NK-92 (cell line): ENCODE data around the gene ZNF366.

ENCODE experiments used
- DNase-seq: peaks from one replicate; lab custom pipeline; 2025; ENCODE audit not compliant: unreplicated experiment; lab: John Stamatoyannopoulos, UW

The ZNF366 gene

DNA sequence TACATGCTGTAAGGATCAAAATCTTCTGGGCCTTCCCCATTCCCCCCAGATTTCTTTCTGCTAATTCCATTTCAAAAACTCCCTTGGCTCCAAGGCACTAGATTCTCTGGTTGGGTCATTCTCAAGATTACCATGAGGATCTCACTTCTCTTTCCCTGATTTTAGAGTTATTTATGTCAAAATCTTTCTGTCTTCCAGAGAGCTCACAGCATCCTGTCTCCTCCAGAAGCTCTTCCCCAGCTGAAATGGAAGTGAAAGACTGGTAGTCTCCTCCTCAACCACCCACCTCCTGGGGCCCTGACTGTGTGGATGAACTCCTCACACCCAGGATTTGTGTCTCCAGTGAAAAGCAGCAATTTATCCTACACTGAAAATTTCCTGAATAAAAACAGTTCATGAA, 11.9 kb upstream of the ZNF366 start:
- DNase-seq, result no peak

GRCh38 chr5:72518001-72518683, 10.9 kb upstream of the ZNF366 start:
- no peak for DNase-seq

DNA sequence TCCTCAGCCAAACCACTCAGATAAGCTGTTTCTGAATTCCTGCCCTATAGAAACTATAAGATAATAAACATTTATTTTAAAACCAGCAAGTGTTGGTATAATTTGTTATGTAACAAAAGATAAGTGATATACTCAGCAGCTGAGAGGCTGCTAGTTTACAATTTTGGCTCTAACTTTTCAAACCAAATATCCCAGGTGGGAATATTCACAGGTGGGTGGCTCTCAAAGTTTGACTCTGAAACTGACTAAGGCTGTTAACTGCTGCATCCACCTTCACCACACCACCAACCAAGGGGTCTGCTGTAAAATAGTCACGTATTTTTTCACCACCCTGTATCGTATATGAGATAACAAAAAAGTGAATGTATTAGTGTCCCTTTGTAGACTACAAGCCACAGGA, 9.7 kb upstream of the ZNF366 start:
- no peak for DNase-seq

- no peak for DNase-seq
Observed at GRCh38 chr5:72515211-72515610, 8.0 kb upstream of the ZNF366 start.

DNA sequence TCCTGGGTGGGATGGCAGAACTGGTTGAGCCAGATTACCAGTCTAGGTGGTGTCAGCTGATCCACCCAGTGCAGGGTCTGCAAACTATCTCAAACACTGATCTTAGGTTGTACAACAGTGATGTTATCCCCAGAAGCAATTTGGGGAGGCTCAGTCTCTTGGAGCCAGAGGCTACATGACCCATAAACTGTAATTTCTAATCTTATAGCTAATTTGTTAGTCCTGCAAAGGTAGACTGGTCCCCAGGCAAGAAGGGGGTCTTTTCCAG, 5.3 kb upstream of the ZNF366 start:
- no peak for DNase-seq

DNA sequence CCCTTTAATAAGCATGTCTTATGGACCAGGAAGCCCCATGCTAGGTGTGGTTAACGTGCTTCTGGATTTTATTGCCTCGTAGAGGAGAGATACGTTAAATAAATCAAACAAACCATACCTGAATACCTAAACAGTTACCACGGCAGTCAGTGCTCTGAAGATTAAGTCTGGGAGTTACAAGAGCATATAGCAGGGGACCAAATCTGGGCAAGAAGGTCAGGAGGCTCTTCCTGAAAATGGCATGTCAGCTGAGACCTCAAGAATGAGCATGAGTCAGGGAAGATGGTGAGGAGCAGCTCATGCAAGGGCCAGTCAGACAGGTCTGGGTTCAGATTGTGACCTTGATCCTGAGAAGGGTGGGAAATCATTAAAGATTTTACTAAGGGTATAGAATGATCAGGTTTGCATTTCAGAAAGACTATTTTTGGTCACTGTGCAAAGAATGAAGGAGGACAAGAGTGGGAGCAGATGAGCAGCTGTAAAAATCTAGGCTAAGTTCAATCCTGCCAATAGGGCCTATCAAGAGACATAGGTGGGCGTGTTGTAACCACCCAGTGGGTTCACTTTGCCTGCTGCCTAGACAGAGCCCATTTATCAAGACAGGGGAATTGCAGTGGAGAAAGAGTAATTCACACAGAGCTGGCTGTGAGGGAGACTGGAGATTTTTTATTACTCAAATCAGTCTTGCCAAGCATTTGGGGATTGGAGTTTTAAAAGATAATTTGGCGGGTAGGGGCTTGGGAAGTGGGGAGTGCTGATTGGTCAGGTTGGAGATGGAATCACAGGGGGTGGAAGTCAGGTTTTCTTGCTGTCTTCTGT, 4.8 kb upstream of the ZNF366 start:
- DNase-seq, result no peak

DNA sequence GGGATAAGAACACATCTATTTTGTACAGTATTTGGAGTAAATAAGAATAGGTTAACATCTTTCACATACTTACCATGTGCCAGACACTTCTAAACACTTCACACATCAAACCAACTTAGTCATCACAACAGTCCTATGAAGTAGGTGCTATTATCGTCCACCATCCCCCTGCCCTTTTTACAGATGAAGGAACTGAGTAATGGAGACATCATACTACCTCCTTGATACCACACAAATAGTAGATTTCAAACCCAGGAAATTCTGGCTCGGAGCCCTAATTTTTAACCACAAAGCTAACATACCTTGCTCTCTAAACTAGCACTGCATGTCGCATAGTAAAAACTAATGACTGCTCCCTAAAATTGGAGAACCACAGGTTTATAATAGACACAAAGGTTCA, 4.2 kb upstream of the ZNF366 start:
- DNase-seq, result no peak

- DNase-seq, result no peak
Observed at GRCh38 chr5:72510610-72511181, 3.5 kb upstream of the ZNF366 start.

DNA sequence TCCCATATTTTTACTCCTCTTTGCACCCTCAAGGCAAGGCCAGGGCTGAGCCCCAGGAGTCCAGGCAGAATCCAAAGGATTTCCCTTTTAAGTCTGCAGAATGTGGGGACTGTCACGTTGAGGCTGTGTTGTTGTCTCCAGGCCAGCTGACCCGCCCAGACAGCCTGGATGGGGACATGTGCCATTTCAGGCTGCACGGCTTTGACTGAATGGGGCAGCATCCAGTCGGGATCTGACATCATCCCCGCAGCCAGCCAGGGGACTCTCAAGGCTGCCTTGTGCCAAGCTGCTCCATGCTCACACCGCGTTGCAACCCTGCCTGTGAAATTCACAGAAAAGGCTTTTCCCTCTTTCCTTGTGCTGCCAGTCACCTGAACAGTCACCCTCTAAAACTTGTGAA, 2.2 kb upstream of the ZNF366 start:
- no peak for DNase-seq

DNA sequence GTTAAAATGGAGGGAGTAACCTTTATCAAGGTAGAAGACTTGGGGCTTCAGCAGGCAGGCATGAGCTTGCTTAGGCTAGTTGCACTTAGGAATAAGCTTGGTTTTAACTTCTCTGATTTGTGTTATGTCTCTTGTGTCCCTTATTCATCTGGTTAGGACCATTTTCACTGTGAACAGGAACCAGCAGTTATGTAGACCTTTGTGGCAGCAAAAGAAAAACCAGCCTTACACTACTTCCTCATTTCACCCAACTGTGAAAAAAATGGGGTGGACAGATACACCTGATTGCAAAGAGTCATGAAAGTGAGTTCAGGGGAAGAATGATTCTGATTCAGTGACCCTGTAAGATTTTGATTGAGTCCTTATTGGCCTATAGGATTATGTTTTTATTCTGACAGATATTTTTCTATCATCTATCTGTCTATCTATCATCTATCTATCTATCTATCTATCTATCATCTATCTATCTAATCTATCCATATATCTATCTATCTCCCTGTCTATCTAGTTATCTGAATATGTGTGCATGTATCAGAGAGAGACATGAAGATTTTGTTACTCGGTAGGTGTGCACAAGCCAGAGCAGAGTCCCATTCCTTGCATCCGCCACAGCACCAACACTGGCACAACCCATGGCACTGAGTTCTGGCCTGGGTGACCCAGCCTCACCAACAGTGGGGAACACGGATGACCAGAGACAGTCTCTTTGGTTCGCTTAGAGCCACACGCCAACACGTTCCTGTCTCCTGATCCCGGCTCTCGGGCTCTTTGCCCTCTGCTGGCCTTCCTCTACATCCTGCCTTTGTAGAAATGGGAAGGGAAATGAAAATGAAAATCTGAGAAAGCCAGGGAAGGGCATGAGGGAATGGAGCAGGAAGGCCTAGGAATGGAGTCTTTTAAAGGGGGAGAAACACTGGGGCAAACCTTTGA, 1.3 kb upstream of the ZNF366 start:
- no peak for DNase-seq

DNA sequence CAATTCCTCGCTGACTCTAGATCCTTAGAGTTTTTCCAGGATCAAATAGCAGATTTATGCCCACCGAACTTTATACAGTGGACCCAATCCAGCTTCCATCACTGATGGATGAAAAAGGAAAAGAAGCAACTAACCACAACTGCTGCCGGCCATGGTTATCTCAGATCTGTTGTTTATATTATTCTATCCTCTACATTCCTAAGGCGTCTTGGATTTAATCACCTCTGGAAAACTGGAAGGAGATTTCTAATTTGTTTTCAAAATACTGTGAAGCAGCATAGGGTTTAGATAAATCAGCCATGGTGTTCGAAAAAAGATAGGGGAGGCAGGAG, 663 bp upstream of the ZNF366 start:
- no peak for DNase-seq

- no peak for DNase-seq
Observed at GRCh38 chr5:72506158-72506549, 1.1 kb downstream of the ZNF366 start.

GRCh38 chr5:72505539-72506157, 1.6 kb downstream of the ZNF366 start:
- DNase-seq, result no peak

- no peak for DNase-seq
Observed at GRCh38 chr5:72505016-72505415, 2.2 kb downstream of the ZNF366 start.

GRCh38 chr5:72503888-72504491, 3.2 kb downstream of the ZNF366 start:
- DNase-seq, result no peak

DNA sequence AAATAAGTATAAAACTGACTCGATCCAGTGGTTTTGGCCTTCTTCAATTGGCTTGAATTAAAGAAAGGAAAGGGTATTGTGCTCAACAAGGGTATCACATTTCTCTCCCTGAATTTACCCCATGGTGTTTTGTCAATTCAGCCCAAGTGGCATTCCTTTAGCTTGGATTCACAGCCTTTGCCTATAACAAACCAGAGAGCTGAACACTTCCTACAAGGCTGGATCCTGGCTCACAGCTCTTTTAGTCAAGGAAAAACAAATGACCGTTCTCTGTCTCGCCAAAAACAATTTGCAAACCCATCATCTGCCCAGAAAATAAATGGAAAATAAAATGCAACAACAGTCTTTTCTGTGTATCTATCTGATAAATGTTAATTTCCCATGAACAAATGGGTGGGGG, 5.7 kb downstream of the ZNF366 start:
- DNase-seq, result no peak

GRCh38 chr5:72499730-72500129, 7.5 kb downstream of the ZNF366 start:
- DNase-seq, result no peak

DNA sequence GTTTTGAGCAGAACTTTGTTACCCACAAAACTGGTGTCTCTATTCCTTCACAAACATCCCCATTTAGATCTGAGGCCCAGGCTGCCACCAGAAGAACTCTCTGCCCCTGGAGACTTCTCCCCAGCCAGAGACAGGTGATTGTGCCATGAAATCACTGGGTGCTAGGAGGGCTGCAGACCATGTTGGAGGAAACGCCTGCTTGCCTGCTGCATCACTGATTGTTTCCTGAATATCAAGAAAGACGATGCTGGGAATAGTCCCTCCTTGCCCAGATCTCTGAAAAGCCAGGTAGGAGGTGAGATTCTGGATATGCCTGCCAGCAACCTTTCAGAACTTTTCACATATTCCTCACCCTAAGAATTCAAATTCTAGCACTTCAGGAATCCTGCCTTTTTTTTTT, 8.1 kb downstream of the ZNF366 start:
- DNase-seq, result no peak

DNA sequence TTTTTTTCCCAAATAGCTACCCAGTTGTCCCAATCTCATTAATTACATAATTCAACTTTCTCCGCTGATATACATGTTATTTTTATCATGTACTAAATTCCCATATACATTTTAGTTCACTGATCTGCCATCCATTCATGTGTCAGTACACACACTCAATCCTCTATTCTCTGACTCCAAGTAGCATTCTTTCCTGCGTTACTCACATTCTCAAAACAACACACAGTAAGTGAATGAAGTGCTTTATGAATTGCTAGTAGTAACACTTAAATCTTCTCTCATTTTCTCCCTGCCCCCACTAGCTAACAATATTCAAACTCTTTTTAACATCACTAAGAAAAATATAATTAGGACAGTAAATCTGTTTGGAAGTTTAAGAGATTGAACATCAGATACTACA, 8.9 kb downstream of the ZNF366 start:
- no peak for DNase-seq

- DNase-seq, result no peak
Observed at GRCh38 chr5:72497823-72498222, 9.4 kb downstream of the ZNF366 start.

DNA sequence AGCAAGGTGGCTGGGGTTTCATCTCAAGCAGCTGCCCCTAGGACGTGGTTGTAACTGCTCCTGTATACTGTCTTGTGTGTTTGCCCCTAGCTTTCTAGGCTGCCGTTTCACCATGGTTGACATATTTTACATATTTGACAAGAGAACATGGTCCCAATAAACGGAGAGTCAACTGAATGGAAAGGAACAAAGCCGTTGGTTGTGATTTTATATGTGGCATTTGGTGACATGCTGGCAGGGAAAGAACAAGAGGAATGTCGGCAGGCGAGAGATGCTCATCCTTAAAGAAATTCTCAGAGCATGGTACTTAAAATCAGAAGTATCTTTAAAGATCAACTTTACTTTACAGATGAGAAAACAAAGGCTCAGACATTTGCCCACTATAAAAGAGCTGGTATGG, 11.8 kb downstream of the ZNF366 start:
- DNase-seq, result no peak
